ENCODE data around the gene RERG. TPM values are rescaled to one million over a fixed set of nuclear protein-coding genes. Genes with fewer than 3 reads are reported as not detected.

Gene RERG
- total and polyA plus RNA-seq, 2 of the 4 experiments (the other 2 are of a cell fraction) = not detected

DNA sequence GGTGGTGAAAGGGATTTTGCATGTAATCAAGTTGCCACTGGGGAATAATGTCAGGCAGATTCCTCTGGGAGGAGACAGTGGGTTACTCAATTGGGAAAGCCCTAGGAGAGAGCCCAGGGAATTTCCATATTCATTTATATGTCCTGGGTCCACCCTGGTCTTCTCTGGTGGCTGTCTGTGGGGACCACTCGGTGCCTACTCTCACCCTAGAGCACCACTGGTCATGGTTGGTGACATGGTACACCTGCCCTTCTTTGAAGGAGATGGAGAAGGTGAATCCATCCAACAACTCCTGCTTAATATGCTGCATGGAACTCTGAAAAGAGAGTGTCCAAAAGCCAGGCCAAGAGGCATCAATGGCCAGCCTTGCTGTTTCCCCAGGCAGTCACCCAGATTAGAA lies 12.8 kb upstream of the RERG start:
- in situ Hi-C loops (cut with MboI; ENCODE audit: low sequenced_read_pairs) (no loop called here), dilution Hi-C loops (cut with HindIII; ENCODE audit: low sequenced_read_pairs, unreplicated experiment) (no loop called here), intact Hi-C loops (cut with micrococcal nuclease) (no loop called here)
- BruUV-seq (replicated peaks) = no TSS peak
- ChIA-PET POLR2A (ENCODE audit: unreplicated experiment) (no interaction called here), CTCF (interaction anchor here (0.6 kb wide), 1 partner anchor 493 kb away, joined by 3 read pairs; no protein-coding TSS in a partner anchor)
- no peak overlapping the region for H2AK5ac ChIP-seq (ENCODE audit: low read depth, low read length)
- H3K27me3 ChIP-seq (ENCODE audit: control insufficient read depth, insufficient read depth, low read length) = 0 out of 2 replicates have a peak, but pooled peaks cover 2% of the 10 kb centered on the region
- no peak overlapping the region for H3K9ac ChIP-seq (ENCODE audit: low read depth, low read length)
- DNase-seq = no peak
- H4K5ac ChIP-seq (ENCODE audit: low read depth, low read length) = no peak overlapping the region
- H3K9me3 ChIP-seq (ENCODE audit: control insufficient read depth, insufficient read depth, low read length) = no peaks in the 10 kb centered on the region
- no peak overlapping the region for H2AFZ ChIP-seq (replicated peaks; ENCODE audit: low read length, poor library complexity)
- no peak overlapping the region for H3K4ac ChIP-seq (ENCODE audit: low read depth, low read length)
- no peak overlapping the region for H2BK120ac ChIP-seq (ENCODE audit: low read depth, low read length)
- WGBS, 2 experiments (ENCODE audit: extremely low coverage in 2 of 2, insufficient read length in 1 of 2) = no CpG with 5 or more reads among the region's 1 CpG
- no peaks in the 10 kb centered on the region for H4K20me1 ChIP-seq (ENCODE audit: insufficient read depth, low read length)
- H3K18ac ChIP-seq (ENCODE audit: low read depth, low read length) = no peak overlapping the region
- no peak for ATAC-seq (ENCODE audit: low read depth)
- TF ChIP-seq POLR2A (IDR thresholded peaks at IDR 0.05; ENCODE audit: low read depth, low read length) (no peak), MAZ (IDR thresholded peaks at IDR 0.05; ENCODE audit: borderline replicate concordance, low read depth, low read length) (no peak), BHLHE40 (IDR thresholded peaks at IDR 0.05; ENCODE audit: low read depth, low read length) (no peak), MXI1 (IDR thresholded peaks at IDR 0.05; ENCODE audit: borderline replicate concordance, low read depth, low read length) (no peak)
- TF ChIP-seq, protein P1, sequence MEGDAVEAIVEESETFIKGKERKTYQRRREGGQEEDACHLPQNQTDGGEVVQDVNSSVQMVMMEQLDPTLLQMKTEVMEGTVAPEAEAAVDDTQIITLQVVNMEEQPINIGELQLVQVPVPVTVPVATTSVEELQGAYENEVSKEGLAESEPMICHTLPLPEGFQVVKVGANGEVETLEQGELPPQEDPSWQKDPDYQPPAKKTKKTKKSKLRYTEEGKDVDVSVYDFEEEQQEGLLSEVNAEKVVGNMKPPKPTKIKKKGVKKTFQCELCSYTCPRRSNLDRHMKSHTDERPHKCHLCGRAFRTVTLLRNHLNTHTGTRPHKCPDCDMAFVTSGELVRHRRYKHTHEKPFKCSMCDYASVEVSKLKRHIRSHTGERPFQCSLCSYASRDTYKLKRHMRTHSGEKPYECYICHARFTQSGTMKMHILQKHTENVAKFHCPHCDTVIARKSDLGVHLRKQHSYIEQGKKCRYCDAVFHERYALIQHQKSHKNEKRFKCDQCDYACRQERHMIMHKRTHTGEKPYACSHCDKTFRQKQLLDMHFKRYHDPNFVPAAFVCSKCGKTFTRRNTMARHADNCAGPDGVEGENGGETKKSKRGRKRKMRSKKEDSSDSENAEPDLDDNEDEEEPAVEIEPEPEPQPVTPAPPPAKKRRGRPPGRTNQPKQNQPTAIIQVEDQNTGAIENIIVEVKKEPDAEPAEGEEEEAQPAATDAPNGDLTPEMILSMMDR (conservative IDR thresholded peaks at IDR 0.05; ENCODE audit: low read depth, low read length) = no peak
- TF ChIP-seq, protein P2, sequence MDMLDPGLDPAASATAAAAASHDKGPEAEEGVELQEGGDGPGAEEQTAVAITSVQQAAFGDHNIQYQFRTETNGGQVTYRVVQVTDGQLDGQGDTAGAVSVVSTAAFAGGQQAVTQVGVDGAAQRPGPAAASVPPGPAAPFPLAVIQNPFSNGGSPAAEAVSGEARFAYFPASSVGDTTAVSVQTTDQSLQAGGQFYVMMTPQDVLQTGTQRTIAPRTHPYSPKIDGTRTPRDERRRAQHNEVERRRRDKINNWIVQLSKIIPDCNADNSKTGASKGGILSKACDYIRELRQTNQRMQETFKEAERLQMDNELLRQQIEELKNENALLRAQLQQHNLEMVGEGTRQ (IDR thresholded peaks at IDR 0.05; ENCODE audit: low read depth, low read length) = no peak
- H3K14ac ChIP-seq (replicated peaks; ENCODE audit: low read depth, low read length) = no peak overlapping the region
- H3K79me1 ChIP-seq (ENCODE audit: low read depth in 1 of 2, low read length in 2 of 2) = no peaks in the 10 kb centered on the region
- H2AK9ac ChIP-seq (replicated peaks; ENCODE audit: low read depth, low read length, poor library complexity) = no peak overlapping the region
- H2BK20ac ChIP-seq (ENCODE audit: low read depth, low read length) = no peak overlapping the region
- H4K8ac ChIP-seq (ENCODE audit: low read depth in 2 of 2, low read length in 2 of 2) = no peak overlapping the region
- no peak overlapping the region for H3K27ac ChIP-seq (ENCODE audit: insufficient read depth, low read length)
- H3K23ac ChIP-seq (ENCODE audit: low read depth, low read length) = no peak overlapping the region
- H3K36me3 ChIP-seq (ENCODE audit: control insufficient read depth, insufficient read depth, low read length) = no peaks in the 10 kb centered on the region
- H3K4me2 ChIP-seq (ENCODE audit: low read depth, low read length) = no peak overlapping the region
- H3K9me1 ChIP-seq (ENCODE audit: insufficient read depth, low read length) = no peaks in the 10 kb centered on the region
- H3K56ac ChIP-seq (ENCODE audit: extremely low read depth, insufficient read depth, low read length) = no peak overlapping the region
- no peak overlapping the region for H4K91ac ChIP-seq (ENCODE audit: insufficient read depth, low read depth, low read length)
- no peak overlapping the region for H2BK15ac ChIP-seq (ENCODE audit: low read depth, low read length)
- H3K4me3 ChIP-seq (ENCODE audit: insufficient read depth, low read depth, low read length) = no peak overlapping the region
- H3K4me1 ChIP-seq (ENCODE audit: control insufficient read depth, insufficient read depth, low read length) = no peaks in the 10 kb centered on the region
- no peak overlapping the region for H2BK5ac ChIP-seq (ENCODE audit: low read depth, low read length, poor library complexity, severe bottlenecking)

All from IMR-90 (cell line).